Aorta (tissue), 5 donors: ENCODE results near the gene INO80. TPM values are rescaled to one million over a fixed set of nuclear protein-coding genes. Genes with fewer than 3 reads are reported as not detected.

Source experiments
- ATAC-seq: fragments of 200-7000 bp; cut with Tn5 transposase; one replicate; pipeline ENCODE4 v1.9.1; 2022; ENCODE audit warnings: moderate library complexity; ENCODE audit not compliant: low FRiP score
- DNase-seq, 2 donors: peaks; one replicate each; pipeline ENCODE4 v3.0.0-alpha.2; 2020
- H3K27ac ChIP-seq, 2 donors: one replicate each; pipeline ENCODE4 v1.5.1; 2013; ENCODE audit warnings: low read length in 2 of 2, mild to moderate bottlenecking in 2 of 2, moderate library complexity in 2 of 2, control low read depth in 1 of 2, inconsistent platforms in 1 of 2, low read depth in 1 of 2
- H3K27me3 ChIP-seq, 2 donors: one replicate each; pipeline ENCODE4 v1.6.1; 2013; ENCODE audit warnings: control low read depth in 1 of 2, low read length in 1 of 2, mild to moderate bottlenecking in 1 of 2, moderate library complexity in 1 of 2; ENCODE audit not compliant: insufficient read depth in 2 of 2, control insufficient read depth in 1 of 2
- H3K36me3 ChIP-seq, 2 donors: one replicate each; pipeline ENCODE4 v1.6.1; 2013; ENCODE audit warnings: control low read depth in 1 of 2, low read length in 1 of 2, mild to moderate bottlenecking in 1 of 2; ENCODE audit not compliant: insufficient read depth in 2 of 2, control insufficient read depth in 1 of 2
- H3K4me1 ChIP-seq, 2 donors: one replicate each; pipeline ENCODE4 v1.6.1; 2013; ENCODE audit warnings: low read length in 2 of 2, control low read depth in 1 of 2, mild to moderate bottlenecking in 1 of 2, moderate library complexity in 1 of 2; ENCODE audit not compliant: insufficient read depth in 2 of 2, control insufficient read depth in 1 of 2
- H3K4me3 ChIP-seq, 2 donors: one replicate each; pipeline ENCODE4 v1.5.1; 2013; ENCODE audit warnings: low read length in 2 of 2, control low read depth in 1 of 2, mild to moderate bottlenecking in 1 of 2
- H3K9me3 ChIP-seq: one replicate; pipeline ENCODE4 v1.6.1; 2013; ENCODE audit warnings: mild to moderate bottlenecking, low read length; ENCODE audit not compliant: control insufficient read depth
- WGBS, 2 donors: extraction: QIAGEN DNeasy Blood & Tissue Kit; methylation state at CpG; one replicate each; pipeline ENCODE4 v1.1.7; 2013; 5-methylcytosine and 5-hydroxymethylcytosine counted together
- intact Hi-C, 2 donors: fragments of 100-400 bp; cut with DNase I; formaldehyde crosslinking; loops; one replicate each; pipeline versions ENCODE4 v1.14.2 to v1.15.0; 2022
- polyA plus RNA-seq, 2 donors: library from polyadenylated mRNA; stranded (reverse); fragments of 200-250 nt; gene quantifications; one replicate each; pipeline ENCODE4 v1.2.3, GENCODE V29; 2013
- total RNA-seq, 2 donors: library from RNA; stranded (reverse); fragmentation: NEBNext Ultra II Directional; extraction: Animal tissue kit (Norgen Biotek cat#: 25700); gene quantifications; one replicate each; pipeline ENCODE4 v1.2.1, GENCODE V29; 2021
- donor health status: healthy with polysubstance abuse.
- donor health status: Bipolar disorder and iron deficiency.
- donor health status: DM: no; HTN: no; CAD: no.
- donor health status: DM: no; HTN: no; CAD: no.
- donor health status: DM: yes; HTN: yes; CAD: no.

INO80 gene
- total and polyA plus RNA-seq, 4 donors: 6.5 to 25.1 (median 15.4) TPM

- peaks cover 0 to 5% of the 10 kb centered on the region in 2 donors for H3K36me3 ChIP-seq
- 97 to 100% methylated on average over 3 of the region's 3 CpGs for WGBS, 2 donors
- ATAC-seq: no peak
Measured at GRCh38 chr15:40991355-40991754, 124.7 kb downstream of the INO80 start.

GRCh38 chr15:40990789-40991188 is 125.3 kb downstream of the INO80 start:
- Histone ChIP-seq H3K4me3 (no peak overlapping the region), H3K9me3 (no peaks in the 10 kb centered on the region), H3K27ac (no peak overlapping the region), H3K36me3 (peaks cover 0 to 5% of the 10 kb centered on the region in 2 donors), H3K27me3 (no peaks in the 10 kb centered on the region), H3K4me1 (no peaks in the 10 kb centered on the region)
- intact Hi-C loops: no loop called here
- ATAC-seq (no peak), DNase-seq (no peak)
- WGBS, 2 donors: 0% methylated on average over 1 of the region's 1 CpG

More at GRCh38 chr15:40991355-40991754, 124.7 kb downstream of the INO80 start:
- Histone ChIP-seq H3K4me1 (no peaks in the 10 kb centered on the region), H3K9me3 (no peaks in the 10 kb centered on the region), H3K4me3 (no peak overlapping the region), H3K27ac (no peak overlapping the region), H3K27me3 (no peaks in the 10 kb centered on the region)
- intact Hi-C loops: no loop called here
- DNase-seq: no peak

GRCh38 chr15:40990080-40990479 is 126.0 kb downstream of the INO80 start:
- Histone ChIP-seq H3K9me3 (no peaks in the 10 kb centered on the region), H3K27ac (no peak overlapping the region), H3K4me3 (no peak overlapping the region), H3K4me1 (peaks cover 0 to 2% of the 10 kb centered on the region in 2 donors), H3K36me3 (peaks cover 0 to 3% of the 10 kb centered on the region in 2 donors), H3K27me3 (no peaks in the 10 kb centered on the region)
- intact Hi-C loops: no loop called here
- no peak for DNase-seq
- no peak for ATAC-seq

- Histone ChIP-seq H3K36me3 (peaks cover 3 to 4% of the 10 kb centered on the region in 2 donors), H3K9me3 (no peaks in the 10 kb centered on the region), H3K4me1 (peaks cover 1 to 6% of the 10 kb centered on the region in 2 donors), H3K27ac (no peak overlapping the region), H3K4me3 (no peak overlapping the region), H3K27me3 (no peaks in the 10 kb centered on the region)
- 93 to 94% methylated on average over 4 of the region's 4 CpGs for WGBS, 2 donors
- DNase-seq: no peak
- ATAC-seq: no peak
- intact Hi-C loops: loop anchor here (5.0 kb wide), 2 partner anchors 36 to 46 kb away; partner anchors contain the start of gene CHAC1 (in 1 of the 2)
Measured at GRCh38 chr15:40988156-40988555, 127.9 kb downstream of the INO80 start.

GRCh38 chr15:40986820-40987219 is 129.3 kb downstream of the INO80 start:
- H3K27me3 ChIP-seq: no peaks in the 10 kb centered on the region
- no peak overlapping the region for H3K4me3 ChIP-seq
- intact Hi-C loops: loop anchor here (5.0 kb wide), 2 partner anchors 35 to 45 kb away; partner anchors contain the start of gene CHAC1 (in 1 of the 2)
- peaks cover 3 to 4% of the 10 kb centered on the region in 2 donors for H3K36me3 ChIP-seq
- no peaks in the 10 kb centered on the region for H3K9me3 ChIP-seq
- H3K27ac ChIP-seq: peak overlapping the region; percentile 37 to 43
- 57 to 59% methylated on average over 7 of the region's 7 CpGs for WGBS, 2 donors
- no peak for ATAC-seq
- H3K4me1 ChIP-seq: peaks cover 3 to 7% of the 10 kb centered on the region in 2 donors
- no peak for DNase-seq

- intact Hi-C loops: loop anchor here (2.0 to 5.0 kb wide), 3 partner anchors 33 to 79 kb away; partner anchors contain the start of gene CHAC1 (in 1 of the 2)
- Histone ChIP-seq H3K27me3 (no peaks in the 10 kb centered on the region), H3K27ac (peak overlapping the region; percentile 73 to 77), H3K36me3 (peaks cover 3 to 4% of the 10 kb centered on the region in 2 donors), H3K4me3 (no peak overlapping the region), H3K9me3 (no peaks in the 10 kb centered on the region), H3K4me1 (peaks cover 7 to 8% of the 10 kb centered on the region in 2 donors)
- DNase-seq (peak; percentile 78 to 83), ATAC-seq (peak; percentile 69)
- 5 to 9% methylated on average over 6 of the region's 6 CpGs for WGBS, 2 donors
Measured at GRCh38 chr15:40985541-40986330, 130.3 kb downstream of the INO80 start.

- H3K27ac ChIP-seq: peak overlapping the region; percentile 89
- no peak for DNase-seq
Measured at GRCh38 chr15:40984964-40985363, 131.1 kb downstream of the INO80 start.

GRCh38 chr15:40984406-40984805 is 131.7 kb downstream of the INO80 start:
- WGBS, 2 donors: 76 to 86% methylated on average over 5 of the region's 5 CpGs

More at GRCh38 chr15:40984964-40985363, 131.1 kb downstream of the INO80 start:
- WGBS, 2 donors: 41 to 47% methylated on average over 4 of the region's 4 CpGs
- intact Hi-C loops: loop anchor here (2.0 to 5.0 kb wide), 4 partner anchors 32 to 78 kb away; partner anchors contain the start of gene CHAC1 (in 1 of the 2)
- H3K27me3 ChIP-seq: no peaks in the 10 kb centered on the region
- H3K9me3 ChIP-seq: no peaks in the 10 kb centered on the region
- H3K4me1 ChIP-seq: peaks cover 7 to 8% of the 10 kb centered on the region in 2 donors
- H3K36me3 ChIP-seq: peaks cover 3 to 7% of the 10 kb centered on the region in 2 donors
- no peak for ATAC-seq
- H3K4me3 ChIP-seq: no peak overlapping the region

More at GRCh38 chr15:40984406-40984805, 131.7 kb downstream of the INO80 start:
- no peak for ATAC-seq
- Histone ChIP-seq H3K27ac (peak overlapping the region; percentile 73 to 89), H3K4me1 (peaks cover 7 to 8% of the 10 kb centered on the region in 2 donors), H3K9me3 (no peaks in the 10 kb centered on the region), H3K27me3 (no peaks in the 10 kb centered on the region), H3K36me3 (peaks cover 3 to 10% of the 10 kb centered on the region in 2 donors), H3K4me3 (no peak overlapping the region)
- intact Hi-C loops: loop anchor here (2.0 to 5.0 kb wide), 2 partner anchors 33 to 78 kb away; no protein-coding TSS in a partner anchor
- DNase-seq: no peak
